ENCODE results near the gene PTTG1.
A peak's percentile ranks its signal among the peaks of the same experiment; 100 is the strongest.
"Not testable (repeated sequence)": the region's sequence is repeated elsewhere in the genome, so short reads cannot be mapped to it uniquely, and the experiment has no call there.

PTTG1 gene

GRCh38 chr5:160423099-160423498, 1.4 kb downstream of the PTTG1 start:
- no peak for DNase-seq (ENCODE audit: low read depth in 2 of 2)

DNA sequence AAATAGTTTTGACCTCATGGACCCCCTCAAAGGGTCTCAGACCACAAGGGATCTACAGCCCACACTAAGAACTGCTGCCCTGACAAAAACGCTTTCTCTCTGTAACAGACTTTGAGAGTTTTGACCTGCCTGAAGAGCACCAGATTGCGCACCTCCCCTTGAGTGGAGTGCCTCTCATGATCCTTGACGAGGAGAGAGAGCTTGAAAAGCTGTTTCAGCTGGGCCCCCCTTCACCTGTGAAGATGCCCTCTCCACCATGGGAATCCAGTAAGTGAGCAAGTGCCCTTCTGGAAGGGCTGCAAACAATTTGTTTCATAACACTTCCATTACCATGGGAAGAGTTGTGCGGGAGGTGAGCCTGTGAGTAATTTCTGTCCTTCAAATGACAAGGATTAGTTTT, 6.0 kb downstream of the PTTG1 start:
- DNase-seq (ENCODE audit: low read depth in 2 of 2), result no peak

- DNase-seq (ENCODE audit: low read depth in 2 of 2), result no peak
Observed at GRCh38 chr5:160432196-160432595, 10.5 kb downstream of the PTTG1 start.

DNA sequence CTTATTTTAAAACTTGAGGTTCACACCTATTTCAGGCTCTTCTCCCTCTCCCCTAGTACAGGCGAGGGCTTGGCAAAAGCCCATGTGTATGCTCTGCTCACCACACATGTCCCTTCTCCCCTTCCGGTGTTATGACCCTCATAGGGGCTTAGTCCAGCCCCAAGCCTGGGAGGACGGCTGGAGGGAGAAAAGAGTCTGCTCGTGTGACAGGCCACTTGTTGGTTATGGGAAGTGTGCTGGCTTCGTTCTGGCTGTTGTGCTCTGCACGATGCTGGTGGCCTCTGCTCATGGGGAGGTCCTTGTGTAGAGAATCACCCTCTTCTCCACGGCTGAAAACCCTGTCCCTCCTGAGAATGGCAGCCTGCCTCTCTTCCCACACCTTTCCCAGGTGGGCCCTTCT, 11.1 kb downstream of the PTTG1 start:
- no peak for DNase-seq (ENCODE audit: low read depth in 2 of 2)

GRCh38 chr5:160434022-160434531, 12.4 kb downstream of the PTTG1 start:
- DNase-seq (ENCODE audit: low read depth in 2 of 2), result peak in 1 of 2 donors; percentile 23

- no peak for DNase-seq (ENCODE audit: low read depth in 2 of 2)
Observed at GRCh38 chr5:160435532-160435931, 13.9 kb downstream of the PTTG1 start.

GRCh38 chr5:160436017-160436416, 14.4 kb downstream of the PTTG1 start:
- DNase-seq (ENCODE audit: low read depth in 2 of 2), result no peak

- not testable (repeated sequence) for DNase-seq (ENCODE audit: low read depth in 2 of 2)
Observed at GRCh38 chr5:160436661-160437060, 15.0 kb downstream of the PTTG1 start.

GRCh38 chr5:160437271-160437670, 15.6 kb downstream of the PTTG1 start:
- no peak for DNase-seq (ENCODE audit: low read depth in 2 of 2)

GRCh38 chr5:160438316-160439204, 16.9 kb downstream of the PTTG1 start:
- DNase-seq (ENCODE audit: low read depth in 2 of 2), result peak; percentile 32 to 49

DNA sequence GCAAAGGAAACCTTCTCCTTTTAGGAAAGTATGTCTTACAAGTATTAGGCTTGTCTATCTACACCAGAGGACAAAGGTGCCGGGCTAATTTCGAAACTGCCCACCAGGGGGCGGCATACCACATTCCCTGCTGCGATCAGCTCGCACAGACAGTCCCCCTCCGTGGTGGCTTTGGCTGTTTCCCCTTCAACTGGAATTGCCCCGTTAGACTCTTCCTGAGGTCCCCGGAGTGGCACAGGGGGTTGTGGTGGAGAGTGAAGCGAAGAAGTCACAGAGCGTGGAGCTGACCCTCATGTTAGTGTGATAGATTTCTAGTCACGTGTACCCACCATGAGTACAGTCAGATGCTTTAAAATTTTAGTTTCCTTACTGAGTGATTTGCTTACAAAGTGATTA, 17.5 kb downstream of the PTTG1 start:
- DNase-seq (ENCODE audit: low read depth in 2 of 2), result peak; percentile 84 to 90

- no peak for DNase-seq (ENCODE audit: low read depth in 2 of 2)
Observed at GRCh38 chr5:160441311-160441781, 19.7 kb downstream of the PTTG1 start.

DNA sequence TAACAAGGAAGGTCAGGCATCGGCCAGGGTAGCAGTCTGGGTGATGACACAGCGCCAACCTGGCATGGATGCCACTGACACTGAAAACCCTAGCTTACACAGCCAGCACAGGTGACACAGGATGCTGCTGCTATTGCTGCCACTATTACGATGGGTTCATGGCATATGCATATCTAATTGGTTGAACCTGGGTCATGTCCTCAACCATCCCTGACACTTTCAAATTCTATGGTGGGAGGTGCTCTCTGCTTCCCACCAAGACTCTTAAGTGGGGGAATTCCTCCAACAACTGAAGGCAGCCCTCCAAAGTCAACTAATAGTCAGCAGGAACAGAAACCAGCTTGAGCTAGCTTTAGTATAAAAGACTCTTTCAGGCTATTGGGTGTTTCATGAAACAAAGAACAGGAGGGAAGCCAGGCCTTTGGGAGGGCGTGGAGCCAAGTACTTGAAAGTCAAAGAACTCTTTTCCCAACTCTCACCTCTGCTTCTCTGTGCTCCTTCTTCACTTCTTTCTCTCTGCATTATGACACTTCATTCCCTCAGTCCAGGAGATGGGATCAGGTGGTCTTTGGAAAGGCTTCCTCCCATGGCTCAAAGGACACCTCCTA, 21.3 kb downstream of the PTTG1 start:
- DNase-seq (ENCODE audit: low read depth in 2 of 2), result no peak

DNA sequence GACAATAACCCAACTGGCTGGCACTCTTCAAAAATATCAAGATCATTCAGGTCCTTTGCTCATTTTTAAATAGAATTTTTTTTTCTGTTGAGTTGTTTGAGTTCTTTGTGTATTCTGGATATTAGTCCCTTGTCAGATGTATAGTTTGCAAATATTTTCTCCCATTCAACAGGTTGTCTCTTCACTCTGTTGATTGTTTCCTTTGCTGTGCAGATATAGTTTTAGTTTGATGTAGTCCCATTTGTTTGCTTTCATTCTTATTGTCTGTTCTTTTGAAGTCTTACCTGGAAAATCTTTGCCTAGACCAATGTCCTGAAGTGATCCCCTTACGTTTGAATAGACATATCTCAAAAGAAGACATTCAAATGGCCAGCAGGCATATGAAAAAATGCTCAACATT, 22.8 kb downstream of the PTTG1 start:
- DNase-seq (ENCODE audit: low read depth in 2 of 2), result no peak

DNA sequence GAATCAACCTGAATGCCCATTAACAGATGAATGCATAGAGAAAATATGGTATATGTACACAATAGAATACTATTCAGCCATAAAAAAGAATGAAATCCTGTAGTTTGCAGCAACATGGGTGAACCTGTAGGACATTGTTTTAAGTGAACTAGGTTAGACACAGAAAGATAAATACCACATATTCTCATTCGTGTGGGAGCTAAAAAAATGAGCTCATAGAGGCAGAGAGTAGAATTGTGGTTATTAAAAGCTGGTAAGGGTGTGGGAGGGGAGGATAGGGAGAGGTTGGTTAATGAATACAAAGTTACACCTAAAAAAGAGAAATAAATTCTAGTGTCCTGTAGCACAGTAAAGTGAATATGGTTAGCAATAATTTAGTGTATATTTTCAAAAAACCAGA, 23.5 kb downstream of the PTTG1 start:
- DNase-seq (ENCODE audit: low read depth in 2 of 2), result no peak

DNA sequence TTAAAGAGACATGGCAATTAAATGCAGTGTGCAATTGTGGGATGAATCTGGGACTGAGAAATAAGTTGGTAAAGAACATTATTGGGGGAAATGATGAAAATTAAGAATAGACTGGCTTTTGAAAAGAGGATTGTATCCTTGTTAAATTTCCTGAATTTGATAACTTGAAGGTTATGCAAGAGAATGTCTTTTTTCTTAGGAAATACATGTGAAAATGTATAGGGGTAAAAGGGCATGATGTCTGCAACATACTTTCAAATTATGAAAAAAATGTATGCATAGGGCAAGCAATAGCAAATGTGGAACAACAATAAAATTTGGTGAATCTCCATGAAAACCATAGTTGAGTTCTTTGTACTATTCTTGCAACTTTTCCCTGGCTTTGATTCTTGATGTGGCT, 24.1 kb downstream of the PTTG1 start:
- no peak for DNase-seq (ENCODE audit: low read depth in 2 of 2)

GRCh38 chr5:160448886-160449285, 27.2 kb downstream of the PTTG1 start:
- DNase-seq (ENCODE audit: low read depth in 2 of 2), result no peak

GRCh38 chr5:160449458-160449857, 27.8 kb downstream of the PTTG1 start:
- DNase-seq (ENCODE audit: low read depth in 2 of 2), result no peak

DNA sequence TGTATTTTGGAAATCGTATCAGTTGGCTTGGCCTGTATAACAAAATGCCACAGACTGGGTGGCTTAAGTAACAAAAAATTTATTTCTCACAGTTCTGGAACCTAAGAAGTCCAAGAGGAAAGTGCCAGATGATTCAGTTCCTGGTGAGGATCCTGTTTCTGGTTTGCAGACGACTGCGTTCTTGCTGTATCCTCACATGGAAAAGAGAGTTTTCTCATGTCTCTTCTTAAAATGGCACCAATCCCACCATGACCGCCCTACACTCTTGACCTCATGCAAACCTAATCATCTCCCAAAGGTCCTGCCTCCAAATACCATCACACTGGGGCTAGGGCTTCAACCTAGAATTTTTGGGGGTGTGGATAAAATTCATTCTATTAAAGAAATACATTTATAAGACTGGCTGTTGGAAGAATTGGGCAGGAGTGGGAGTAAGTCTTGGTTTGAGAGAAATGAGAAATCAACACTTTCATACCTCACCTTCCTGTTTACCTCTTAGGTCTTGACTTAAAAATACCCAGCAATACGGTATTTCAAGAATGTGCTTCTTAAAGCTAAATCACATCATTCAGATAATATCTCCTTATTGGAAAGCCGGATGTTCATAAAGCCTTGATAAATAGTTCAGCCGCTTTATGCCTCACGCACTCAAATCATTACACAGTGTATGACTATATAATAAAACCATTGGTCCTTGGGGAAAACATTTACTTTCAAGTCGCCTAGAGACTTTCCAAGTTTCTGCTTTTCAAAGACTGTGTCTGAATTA, 28.7 kb downstream of the PTTG1 start:
- no peak for DNase-seq (ENCODE audit: low read depth in 2 of 2)

- no peak for DNase-seq (ENCODE audit: low read depth in 2 of 2)
Observed at GRCh38 chr5:160451281-160451680, 29.6 kb downstream of the PTTG1 start.

DNA sequence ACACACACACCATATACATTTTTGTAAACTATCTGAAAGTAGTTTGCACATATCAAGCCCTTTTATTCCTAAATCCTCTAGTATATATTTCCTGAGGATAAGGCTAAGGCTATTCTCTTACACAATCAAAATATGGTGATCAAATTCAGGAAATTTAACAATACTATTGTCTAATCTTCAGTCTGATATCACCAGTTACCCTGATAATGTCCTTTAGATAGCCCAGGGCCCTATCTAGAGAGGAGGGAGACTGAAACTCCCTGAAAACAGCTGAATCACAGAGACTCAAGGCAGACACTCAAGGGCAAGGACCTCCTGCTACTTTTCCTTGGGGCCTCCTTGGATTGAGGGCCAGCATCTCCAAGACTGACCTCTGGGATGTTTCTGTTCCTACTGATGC, 30.4 kb downstream of the PTTG1 start:
- no peak for DNase-seq (ENCODE audit: low read depth in 2 of 2)

GRCh38 chr5:160452795-160453194, 31.1 kb downstream of the PTTG1 start:
- no peak for DNase-seq (ENCODE audit: low read depth in 2 of 2)

Measured in stimulated activated CD4-positive, alpha-beta T cell treated with anti-CD3 and anti-CD28 coated beads, Interleukin-4, amount 100 ng/mL, for 48 hours (primary cell).